CD8-positive, alpha-beta memory T cell (primary cell): Measurements from ENCODE around the gene TGM5. TPM values are rescaled to one million over a fixed set of nuclear protein-coding genes. Genes with fewer than 3 reads are reported as not detected.

Source experiments
- CTCF ChIA-PET: fragments of 350-600 bp; sonication (Branson Sonifier 250); formaldehyde crosslinking; loops from one replicate; lab custom pipeline; 2021; ENCODE audit warnings: antibody characterized with exemption; lab: Charles Lee
- POLR2A ChIA-PET: fragments of 350-600 bp; sonication (Branson Sonifier 250); formaldehyde crosslinking; loops from one replicate; lab custom pipeline; 2021; ENCODE audit warnings: antibody characterized with exemption; lab: Charles Lee
- DNase-seq, 5 donors: peaks; one replicate each; pipeline versions ENCODE4 v3.0.0 to v3.0.0-alpha.2; 2020 to 2022; ENCODE audit warnings: mixed read lengths in 1 of 5
- H3K27ac ChIP-seq: one replicate; pipeline ENCODE4 v1.7.0; 2013; ENCODE audit warnings: low read depth, mild to moderate bottlenecking, low read length, moderate library complexity
- H3K27me3 ChIP-seq: 2 replicates; pipeline ENCODE4 v1.7.0; 2013; ENCODE audit warnings: low read length, mild to moderate bottlenecking; ENCODE audit not compliant: insufficient read depth, poor library complexity, severe bottlenecking
- H3K36me3 ChIP-seq: 2 replicates; pipeline ENCODE4 v1.7.0; 2013; ENCODE audit warnings: mild to moderate bottlenecking, low read length, moderate library complexity; ENCODE audit not compliant: insufficient read depth
- H3K4me1 ChIP-seq: 2 replicates; pipeline ENCODE4 v1.7.0; 2013; ENCODE audit warnings: mild to moderate bottlenecking, low read length, moderate library complexity; ENCODE audit not compliant: insufficient read depth
- H3K4me3 ChIP-seq: 2 replicates; pipeline ENCODE4 v1.7.0; 2013; ENCODE audit warnings: mild to moderate bottlenecking, low read length
- H3K9me3 ChIP-seq: 2 replicates; pipeline ENCODE4 v1.7.0; 2013; ENCODE audit warnings: mild to moderate bottlenecking, low read length
- H3K27ac Mint-ChIP-seq, 8 donors: one replicate each; pipeline ENCODE4 v1.8.0; 2020 to 2021; ENCODE audit warnings: mixed read lengths in 8 of 8, mild to moderate bottlenecking in 6 of 8, inconsistent platforms in 3 of 8, moderate library complexity in 3 of 8
- H3K27me3 Mint-ChIP-seq, 2 donors: one replicate each; pipeline ENCODE4 v1.8.0; 2020 to 2021; ENCODE audit warnings: mixed read lengths in 2 of 2, mild to moderate bottlenecking in 1 of 2, moderate library complexity in 1 of 2
- H3K36me3 Mint-ChIP-seq, 3 donors: one replicate each; pipeline ENCODE4 v1.8.0; 2020 to 2021; ENCODE audit warnings: mixed read lengths in 3 of 3, inconsistent platforms in 1 of 3, mild to moderate bottlenecking in 1 of 3
- H3K4me1 Mint-ChIP-seq, 3 donors: one replicate each; pipeline ENCODE4 v1.8.0; 2020 to 2021; ENCODE audit warnings: mixed read lengths in 3 of 3, inconsistent platforms in 1 of 3, mild to moderate bottlenecking in 1 of 3
- H3K4me3 Mint-ChIP-seq, 7 donors: one replicate each; pipeline ENCODE4 v1.8.0; 2020 to 2021; ENCODE audit warnings: mixed read lengths in 7 of 7, mild to moderate bottlenecking in 6 of 7, moderate library complexity in 4 of 7, inconsistent platforms in 2 of 7
- H3K9me3 Mint-ChIP-seq, 5 donors: one replicate each; pipeline ENCODE4 v1.8.0; 2020 to 2022; ENCODE audit warnings: mixed read lengths in 5 of 5, mild to moderate bottlenecking in 3 of 5, moderate library complexity in 2 of 5, inconsistent platforms in 1 of 5
- polyA plus RNA-seq: library from polyadenylated mRNA; unstranded; fragments of 300-500 nt; fragmentation: Illumina TruSeq; gene quantifications from one replicate; pipeline ENCODE4 v1.2.3, GENCODE V29; 2021
- total RNA-seq, 2 experiments: library from RNA; stranded (reverse); gene quantifications; one replicate each; pipeline ENCODE4 v1.2.3, GENCODE V29; 2021

Gene TGM5
- total and polyA plus RNA-seq, 3 experiments from 2014 or later = 0.18 TPM; not detected in 2

- CTCF ChIA-PET = no interaction called here
- Histone ChIP-seq H3K27me3 (no peaks in the 10 kb centered on the region), H3K4me1 (no peaks in the 10 kb centered on the region), H3K4me3 (no peak overlapping the region), H3K9me3 (no peaks in the 10 kb centered on the region), H3K27ac (no peak overlapping the region), H3K36me3 (no peaks in the 10 kb centered on the region)
- Mint-ChIP-seq H3K27ac (no peak overlapping the region), H3K4me1 (no peaks in the 10 kb centered on the region), H3K36me3 (no peaks in the 10 kb centered on the region), H3K27me3 (peaks cover 6 to 20% of the 10 kb centered on the region in 2 donors), H3K9me3 (no peaks in the 10 kb centered on the region), H3K4me3 (no peak overlapping the region)
- no peak for DNase-seq
- POLR2A ChIA-PET = no interaction called here
Observed at GRCh38 chr15:43211224-43211735, 55.4 kb downstream of the TGM5 start.

GRCh38 chr15:43210807-43211206 is 55.9 kb downstream of the TGM5 start:
- no peaks in the 10 kb centered on the region for H3K27me3 ChIP-seq
- Mint-ChIP-seq H3K4me3 (no peak overlapping the region), H3K27ac (no peak overlapping the region), H3K27me3 (peaks cover 6 to 20% of the 10 kb centered on the region in 2 donors), H3K9me3 (no peaks in the 10 kb centered on the region), H3K4me1 (no peaks in the 10 kb centered on the region), H3K36me3 (no peaks in the 10 kb centered on the region)
- no peak for DNase-seq
- H3K4me1 ChIP-seq = no peaks in the 10 kb centered on the region
- no peaks in the 10 kb centered on the region for H3K9me3 ChIP-seq
- CTCF ChIA-PET = no interaction called here
- H3K27ac ChIP-seq = no peak overlapping the region
- no peaks in the 10 kb centered on the region for H3K36me3 ChIP-seq
- POLR2A ChIA-PET = no interaction called here
- H3K4me3 ChIP-seq = no peak overlapping the region

GRCh38 chr15:43210172-43210745 is 56.5 kb downstream of the TGM5 start:
- Mint-ChIP-seq H3K27me3 (peaks cover 6 to 20% of the 10 kb centered on the region in 2 donors), H3K36me3 (no peaks in the 10 kb centered on the region), H3K9me3 (no peaks in the 10 kb centered on the region), H3K4me3 (no peak overlapping the region), H3K27ac (no peak overlapping the region), H3K4me1 (no peaks in the 10 kb centered on the region)
- Histone ChIP-seq H3K36me3 (no peaks in the 10 kb centered on the region), H3K27me3 (no peaks in the 10 kb centered on the region), H3K4me3 (no peak overlapping the region), H3K27ac (no peak overlapping the region), H3K9me3 (no peaks in the 10 kb centered on the region), H3K4me1 (no peaks in the 10 kb centered on the region)
- no peak for DNase-seq
- CTCF ChIA-PET = interaction anchor here (0.7 kb wide), 1 partner anchor 76 kb away, joined by 3 read pairs; no protein-coding TSS in a partner anchor
- POLR2A ChIA-PET = no interaction called here

- Histone ChIP-seq H3K4me1 (no peaks in the 10 kb centered on the region), H3K4me3 (no peak overlapping the region), H3K27ac (no peak overlapping the region), H3K36me3 (no peaks in the 10 kb centered on the region), H3K27me3 (no peaks in the 10 kb centered on the region), H3K9me3 (no peaks in the 10 kb centered on the region)
- H3K9me3 Mint-ChIP-seq = no peaks in the 10 kb centered on the region
- H3K4me3 Mint-ChIP-seq = no peak overlapping the region
- DNase-seq = no peak
- ChIA-PET POLR2A (interaction anchor here (0.5 kb wide), 1 partner anchor 168 kb away, joined by 5 read pairs; no protein-coding TSS in a partner anchor), CTCF (interaction anchor here (0.7 to 1.1 kb wide), 2 partner anchors 16 to 77 kb away, joined by 3 read pairs; no protein-coding TSS in a partner anchor)
- peaks cover 6 to 20% of the 10 kb centered on the region in 2 donors for H3K27me3 Mint-ChIP-seq
- no peaks in the 10 kb centered on the region for H3K36me3 Mint-ChIP-seq
- H3K4me1 Mint-ChIP-seq = peaks cover 2 to 3% (median 3%) of the 10 kb centered on the region in 3 donors
- peak overlapping the region in 1 of 8 donors; percentile 50 for H3K27ac Mint-ChIP-seq
Observed at GRCh38 chr15:43209059-43209824, 57.5 kb downstream of the TGM5 start.

- no peak overlapping the region for H3K4me3 Mint-ChIP-seq
- ChIA-PET CTCF (interaction anchor here (1.1 kb wide), 1 partner anchor 17 kb away, joined by 3 read pairs; no protein-coding TSS in a partner anchor), POLR2A (interaction anchor here (0.5 kb wide), 1 partner anchor 11 kb away, joined by 3 read pairs; no protein-coding TSS in a partner anchor)
- Histone ChIP-seq H3K4me1 (no peaks in the 10 kb centered on the region), H3K9me3 (no peaks in the 10 kb centered on the region), H3K4me3 (no peak overlapping the region), H3K27me3 (no peaks in the 10 kb centered on the region), H3K36me3 (no peaks in the 10 kb centered on the region), H3K27ac (no peak overlapping the region)
- DNase-seq = no peak
- H3K4me1 Mint-ChIP-seq = peaks cover 3 to 5% (median 5%) of the 10 kb centered on the region in 3 donors
- H3K27me3 Mint-ChIP-seq = peaks cover 6 to 20% of the 10 kb centered on the region in 2 donors
- H3K27ac Mint-ChIP-seq = no peak overlapping the region
- no peaks in the 10 kb centered on the region for H3K36me3 Mint-ChIP-seq
- no peaks in the 10 kb centered on the region for H3K9me3 Mint-ChIP-seq
Observed at GRCh38 chr15:43208052-43209002, 58.4 kb downstream of the TGM5 start.

- H3K36me3 Mint-ChIP-seq = no peaks in the 10 kb centered on the region
- H3K36me3 ChIP-seq = no peaks in the 10 kb centered on the region
- peaks cover 3 to 5% (median 5%) of the 10 kb centered on the region in 3 donors for H3K4me1 Mint-ChIP-seq
- POLR2A ChIA-PET = no interaction called here
- no peak overlapping the region for H3K27ac ChIP-seq
- CTCF ChIA-PET = no interaction called here
- H3K27me3 Mint-ChIP-seq = peaks cover 6 to 20% of the 10 kb centered on the region in 2 donors
- peak overlapping the region in 1 of 8 donors; percentile 7 for H3K27ac Mint-ChIP-seq
- DNase-seq = no peak
- no peak overlapping the region for H3K4me3 ChIP-seq
- no peak overlapping the region for H3K4me3 Mint-ChIP-seq
- H3K4me1 ChIP-seq = no peaks in the 10 kb centered on the region
- no peaks in the 10 kb centered on the region for H3K9me3 ChIP-seq
- H3K27me3 ChIP-seq = no peaks in the 10 kb centered on the region
- no peaks in the 10 kb centered on the region for H3K9me3 Mint-ChIP-seq
Observed at GRCh38 chr15:43207024-43207423, 59.7 kb downstream of the TGM5 start.

- Histone ChIP-seq H3K4me3 (no peak overlapping the region), H3K27ac (no peak overlapping the region), H3K9me3 (no peaks in the 10 kb centered on the region), H3K4me1 (no peaks in the 10 kb centered on the region), H3K27me3 (no peaks in the 10 kb centered on the region), H3K36me3 (no peaks in the 10 kb centered on the region)
- H3K4me1 Mint-ChIP-seq = peaks cover 3 to 5% (median 5%) of the 10 kb centered on the region in 3 donors
- H3K36me3 Mint-ChIP-seq = no peaks in the 10 kb centered on the region
- no peak overlapping the region for H3K4me3 Mint-ChIP-seq
- DNase-seq = no peak
- H3K27me3 Mint-ChIP-seq = peaks cover 5 to 19% of the 10 kb centered on the region in 2 donors
- no peak overlapping the region for H3K27ac Mint-ChIP-seq
- H3K9me3 Mint-ChIP-seq = no peaks in the 10 kb centered on the region
- ChIA-PET POLR2A (no interaction called here), CTCF (no interaction called here)
Observed at GRCh38 chr15:43206054-43206453, 60.7 kb downstream of the TGM5 start.
